Measurements from ENCODE around the gene CERKL.
"Not testable (repeated sequence)": the region's sequence is repeated elsewhere in the genome, so short reads cannot be mapped to it uniquely, and the experiment has no call there.

The CERKL gene, protein sequence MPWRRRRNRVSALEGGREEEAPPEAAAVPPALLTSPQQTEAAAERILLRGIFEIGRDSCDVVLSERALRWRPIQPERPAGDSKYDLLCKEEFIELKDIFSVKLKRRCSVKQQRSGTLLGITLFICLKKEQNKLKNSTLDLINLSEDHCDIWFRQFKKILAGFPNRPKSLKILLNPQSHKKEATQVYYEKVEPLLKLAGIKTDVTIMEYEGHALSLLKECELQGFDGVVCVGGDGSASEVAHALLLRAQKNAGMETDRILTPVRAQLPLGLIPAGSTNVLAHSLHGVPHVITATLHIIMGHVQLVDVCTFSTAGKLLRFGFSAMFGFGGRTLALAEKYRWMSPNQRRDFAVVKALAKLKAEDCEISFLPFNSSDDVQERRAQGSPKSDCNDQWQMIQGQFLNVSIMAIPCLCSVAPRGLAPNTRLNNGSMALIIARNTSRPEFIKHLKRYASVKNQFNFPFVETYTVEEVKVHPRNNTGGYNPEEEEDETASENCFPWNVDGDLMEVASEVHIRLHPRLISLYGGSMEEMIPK

DNA sequence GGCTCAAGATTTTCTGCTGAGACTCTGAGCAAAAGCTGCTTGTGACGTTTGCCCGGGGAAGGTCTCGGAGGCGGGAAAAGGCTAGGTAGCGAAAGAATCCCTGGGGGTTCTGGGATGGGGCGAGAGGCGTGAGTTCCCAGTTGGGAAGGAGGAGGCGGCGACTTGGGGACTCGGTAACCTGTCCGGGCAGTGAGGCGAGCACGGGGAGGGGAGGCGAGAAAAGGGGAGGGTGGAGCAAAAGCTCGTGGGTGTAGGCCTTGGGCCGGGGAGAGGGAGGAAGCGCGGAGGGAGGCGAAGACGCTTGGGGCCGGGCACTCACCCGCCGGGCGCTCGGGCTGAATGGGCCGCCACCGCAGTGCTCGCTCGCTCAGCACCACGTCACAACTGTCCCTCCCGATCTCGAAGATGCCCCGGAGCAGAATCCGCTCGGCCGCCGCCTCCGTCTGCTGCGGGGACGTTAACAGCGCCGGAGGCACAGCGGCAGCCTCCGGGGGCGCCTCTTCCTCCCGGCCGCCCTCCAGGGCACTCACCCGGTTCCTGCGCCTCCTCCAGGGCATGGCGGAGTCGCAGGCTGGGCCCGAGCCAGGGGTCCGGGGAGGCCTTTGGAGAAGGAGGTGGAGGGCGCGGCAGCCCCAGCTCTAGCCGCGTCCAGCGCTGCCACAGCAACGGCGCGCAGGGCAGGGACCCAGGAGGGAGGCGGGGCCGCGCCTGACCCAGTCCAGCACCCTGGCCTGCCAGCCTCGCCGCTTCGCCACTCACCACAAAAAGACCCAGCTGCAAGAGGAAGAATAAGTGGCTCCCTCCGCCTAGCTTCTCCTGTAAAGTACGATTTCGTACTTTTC lies at the start of gene CERKL:
Gene CERKL, minus strand, starts transcription at position 656 of the 842 bp plus-strand sequence. Its CDS starts 99 bp downstream, at position 557.
- no peak for DNase-seq

DNA sequence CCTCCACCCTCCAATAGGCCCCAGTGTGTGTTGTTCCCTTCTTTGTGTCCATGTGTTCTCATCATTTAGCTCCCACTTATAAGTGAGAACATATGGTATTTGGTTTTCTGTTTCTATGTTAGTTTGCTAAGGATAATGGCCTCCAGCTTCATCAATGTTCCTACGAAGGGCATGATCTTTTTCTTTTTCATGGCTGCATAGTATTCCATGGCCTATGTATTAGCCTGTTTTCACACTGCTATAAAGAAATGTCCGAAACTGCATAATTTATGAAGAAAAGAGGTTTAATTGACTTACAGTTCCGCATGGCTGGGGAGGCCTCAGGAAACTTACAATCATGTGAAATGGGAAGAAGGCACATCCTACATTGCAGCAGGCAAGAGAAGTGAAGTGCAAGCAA lies 45.6 kb upstream of the CERKL start:
- not testable (repeated sequence) for DNase-seq

DNA sequence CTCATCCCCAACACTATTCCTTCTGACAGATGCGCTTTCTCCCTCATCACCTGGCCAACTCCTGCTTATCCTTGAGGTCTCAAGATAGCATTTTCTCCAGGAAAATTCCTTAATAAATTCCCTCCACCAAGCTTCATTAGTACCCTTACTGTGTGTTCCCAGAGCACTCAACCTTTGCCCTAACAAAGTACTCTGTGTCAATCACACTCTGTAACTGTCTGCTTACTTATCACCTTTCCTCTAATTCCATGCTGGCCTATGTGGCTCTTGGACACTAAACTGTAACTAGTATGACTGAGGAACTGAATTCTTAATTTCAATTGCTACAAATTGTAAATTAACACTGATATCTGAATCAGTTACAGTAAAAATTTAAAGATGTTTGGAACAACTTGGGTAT lies 41.3 kb upstream of the CERKL start:
- no peak for DNase-seq

DNA sequence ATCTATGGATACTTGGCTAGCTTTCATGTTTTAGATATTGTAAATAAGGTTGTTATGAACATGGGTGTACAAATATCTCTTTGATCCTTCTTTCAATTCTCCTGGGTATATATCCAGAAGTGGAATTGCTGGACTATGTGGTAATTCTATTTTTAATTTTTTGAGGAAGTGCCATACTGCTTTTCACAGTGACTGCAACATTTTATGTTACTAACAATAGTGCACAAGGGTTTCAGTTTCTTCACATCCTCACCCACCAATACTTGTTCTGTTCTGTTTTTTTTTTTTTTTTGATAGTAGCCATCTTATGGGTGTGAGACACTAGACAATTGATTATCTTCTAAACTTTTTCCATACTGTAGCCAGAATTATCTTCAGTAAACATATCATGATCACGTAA lies 40.7 kb upstream of the CERKL start:
- peak; percentile 15 for DNase-seq

DNA sequence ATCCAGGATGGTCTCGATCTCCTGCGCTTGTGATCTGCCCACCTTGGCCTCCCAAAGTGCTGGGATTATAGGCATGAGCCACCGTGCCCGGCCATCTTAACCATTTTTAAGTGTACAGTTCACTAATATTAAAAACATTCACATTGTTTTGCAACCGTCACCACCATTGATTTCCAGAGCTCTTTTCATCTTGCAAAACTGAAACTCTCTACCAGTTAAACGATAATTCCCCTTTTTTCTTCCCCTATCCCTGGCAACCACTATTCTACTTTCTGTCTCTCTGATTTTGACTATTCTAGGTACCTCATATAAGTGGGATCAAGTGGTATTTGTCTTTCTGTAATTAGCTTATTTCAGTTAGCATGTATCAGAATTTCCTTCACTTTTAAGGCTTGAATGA lies 40.2 kb upstream of the CERKL start:
- no peak for DNase-seq

DNA sequence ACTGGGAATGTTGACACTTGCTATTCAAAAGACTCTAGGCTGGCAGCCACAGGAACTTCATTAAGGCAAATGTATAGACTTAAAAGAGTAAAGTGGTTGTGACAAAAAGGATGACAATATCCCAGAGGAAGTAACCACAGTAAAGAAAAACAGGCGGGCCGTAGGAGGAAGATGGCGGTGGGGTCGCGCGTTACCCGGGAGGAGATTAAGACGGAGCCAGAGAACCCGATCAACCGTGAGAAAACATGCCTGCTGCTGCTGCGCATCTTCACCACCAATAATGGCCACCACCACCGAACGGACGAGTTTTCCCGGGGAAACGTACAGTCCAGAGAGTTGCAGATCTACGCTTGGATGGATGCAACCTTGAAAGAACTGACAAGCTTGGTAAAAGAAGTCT lies 37.4 kb upstream of the CERKL start:
- no peak for DNase-seq

DNA sequence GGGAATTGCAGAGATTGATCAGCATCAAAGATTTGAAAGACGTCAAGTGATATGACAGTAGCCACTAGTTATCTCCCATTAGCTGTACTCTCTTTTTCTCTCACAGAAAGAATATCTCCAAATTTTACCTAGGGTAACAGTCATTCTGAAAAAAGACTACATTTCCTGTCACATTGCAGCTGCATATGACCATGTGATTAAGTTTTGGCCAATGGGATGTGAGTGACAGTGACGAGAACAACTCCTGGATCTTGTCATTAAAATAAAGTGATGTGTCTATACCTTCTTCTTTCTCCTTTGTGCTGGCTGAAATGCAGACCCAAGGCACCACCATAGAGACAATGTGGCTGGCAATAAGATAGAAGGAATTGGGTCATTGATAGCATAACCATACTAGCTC lies 34.0 kb upstream of the CERKL start:
- DNase-seq, result no peak

DNA sequence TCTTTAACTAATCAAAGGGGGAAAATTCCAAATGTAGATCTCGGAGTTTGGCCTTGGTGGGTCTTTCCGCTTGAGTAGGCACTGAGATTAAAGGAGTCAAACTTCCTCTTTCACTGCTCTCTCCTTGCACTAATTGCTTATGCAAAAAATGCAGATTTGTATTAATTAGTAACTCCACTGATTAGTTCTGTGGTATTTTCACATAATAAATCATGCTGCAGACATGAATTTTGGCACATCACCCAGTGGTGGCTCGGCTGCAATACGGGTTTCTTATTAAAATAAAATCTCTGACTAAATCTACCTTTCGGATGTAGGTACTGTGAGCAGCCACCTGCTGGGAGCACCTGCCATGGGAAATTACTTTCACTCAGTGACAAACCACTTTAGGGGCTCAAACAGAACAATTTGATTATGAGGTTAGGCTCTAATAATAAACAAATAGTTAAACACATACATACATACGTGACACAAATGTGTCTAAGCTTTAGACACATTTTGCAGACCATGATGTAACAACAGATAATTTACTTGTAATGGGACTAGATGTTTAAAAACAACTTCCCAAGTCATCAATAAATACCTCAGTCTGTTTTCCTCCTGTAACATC lies 29.8 kb upstream of the CERKL start:
- no peak for DNase-seq

DNA sequence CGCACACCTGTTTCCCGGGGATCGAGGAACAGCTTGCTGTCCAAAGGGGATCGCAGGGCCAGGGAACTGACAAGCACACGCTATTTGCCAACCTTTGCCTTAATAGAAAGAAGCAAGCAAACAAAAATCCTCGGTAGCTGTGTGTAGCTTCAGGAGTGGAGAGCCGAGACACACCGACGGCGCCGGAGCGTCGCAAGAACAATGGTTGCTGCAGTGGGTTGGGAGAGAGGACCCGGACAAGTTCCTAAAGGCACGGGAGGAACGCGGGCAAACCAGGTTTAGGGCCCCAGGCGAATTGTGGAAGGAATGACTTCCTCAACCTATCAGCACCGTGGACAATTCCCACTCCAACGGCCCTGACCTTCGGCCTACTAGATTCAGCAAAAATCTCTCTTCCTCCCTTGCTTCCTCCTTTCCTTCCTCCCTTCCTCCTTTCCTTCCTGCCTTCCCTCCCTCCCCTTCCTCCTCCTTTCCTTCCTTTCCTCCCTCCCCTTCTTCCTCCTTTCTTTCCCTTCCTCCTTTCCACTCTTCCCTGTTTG lies 28.3 kb upstream of the CERKL start:
- no peak for DNase-seq

DNA sequence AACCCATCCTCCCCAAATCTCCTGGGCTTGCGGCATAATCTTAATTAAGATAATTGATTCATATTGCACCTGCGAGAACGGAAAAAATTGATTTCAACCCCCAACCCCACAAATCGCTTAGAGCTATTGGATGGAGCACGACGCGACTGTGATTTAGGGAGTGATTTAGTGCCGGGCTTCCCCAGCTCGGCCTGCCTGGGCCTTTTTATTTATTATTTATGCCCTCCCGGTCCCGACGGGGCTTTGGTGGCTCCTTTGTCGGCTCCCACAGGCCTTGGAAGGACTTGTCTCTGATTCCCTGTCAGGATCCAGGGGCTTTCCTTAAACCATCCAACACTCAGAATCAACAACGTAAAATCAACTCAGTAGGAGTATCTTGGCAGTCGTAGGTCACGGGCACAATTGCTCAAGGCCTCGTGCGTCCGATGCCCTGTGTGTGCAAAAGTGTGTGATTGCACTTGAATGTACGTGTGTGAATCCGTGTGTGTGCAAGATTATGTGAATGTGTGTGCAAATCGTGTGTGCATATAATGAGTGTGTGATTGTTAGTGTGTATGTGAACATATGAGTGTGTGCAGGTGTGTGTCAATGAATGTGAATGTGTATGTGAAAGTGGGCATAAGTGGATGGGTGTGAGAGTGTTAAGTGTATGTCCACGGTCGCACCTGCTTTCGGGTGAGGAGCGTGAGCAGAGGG lies 27.7 kb upstream of the CERKL start:
- DNase-seq, result no peak

DNA sequence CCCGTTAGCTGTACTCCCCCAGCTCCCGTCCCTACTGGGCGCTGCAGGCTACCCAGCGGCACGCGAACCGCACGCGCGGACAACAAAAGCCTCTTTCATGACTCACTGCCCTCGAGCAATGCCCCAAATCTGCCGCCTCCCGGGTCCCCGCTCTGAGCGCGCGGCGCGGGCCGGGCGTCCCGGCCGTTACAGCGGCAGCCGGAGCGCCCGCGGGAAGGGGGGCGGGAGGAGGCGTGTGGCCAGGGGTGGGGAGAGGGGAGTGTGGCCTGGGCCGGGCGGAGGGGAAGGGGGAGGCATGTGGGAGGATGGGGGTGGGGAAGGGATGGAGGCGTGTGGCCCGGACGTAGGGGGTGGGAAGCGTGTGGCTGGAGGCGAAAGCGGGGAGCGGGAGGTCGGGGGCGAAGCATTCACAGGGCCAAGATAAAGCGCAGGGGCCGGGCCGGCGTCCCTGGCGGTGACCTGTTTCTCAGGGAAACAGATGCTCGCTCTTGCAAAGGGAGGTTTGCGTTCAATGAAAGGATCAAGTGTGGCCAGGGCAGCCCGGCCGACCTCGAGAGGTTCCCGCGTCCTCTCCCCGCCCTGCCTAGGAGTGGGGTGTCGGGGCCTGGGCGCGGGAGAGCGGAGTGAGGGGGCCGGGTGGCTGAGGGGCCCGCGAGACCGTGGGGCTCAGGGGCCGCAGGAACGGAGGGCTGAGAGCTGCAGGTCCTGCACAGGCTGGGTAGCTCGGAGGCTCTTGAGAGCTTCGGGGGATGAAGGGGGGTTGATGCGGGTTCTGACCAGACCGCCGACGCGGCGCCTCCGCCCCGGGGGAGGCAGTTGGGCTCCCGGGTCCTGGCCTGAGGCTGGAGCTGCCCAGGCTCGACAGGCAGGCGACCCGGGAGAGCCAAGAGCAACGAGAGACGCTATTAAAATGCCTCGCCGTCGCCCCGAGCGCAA lies 26.9 kb upstream of the CERKL start:
- DNase-seq, result no peak

DNA sequence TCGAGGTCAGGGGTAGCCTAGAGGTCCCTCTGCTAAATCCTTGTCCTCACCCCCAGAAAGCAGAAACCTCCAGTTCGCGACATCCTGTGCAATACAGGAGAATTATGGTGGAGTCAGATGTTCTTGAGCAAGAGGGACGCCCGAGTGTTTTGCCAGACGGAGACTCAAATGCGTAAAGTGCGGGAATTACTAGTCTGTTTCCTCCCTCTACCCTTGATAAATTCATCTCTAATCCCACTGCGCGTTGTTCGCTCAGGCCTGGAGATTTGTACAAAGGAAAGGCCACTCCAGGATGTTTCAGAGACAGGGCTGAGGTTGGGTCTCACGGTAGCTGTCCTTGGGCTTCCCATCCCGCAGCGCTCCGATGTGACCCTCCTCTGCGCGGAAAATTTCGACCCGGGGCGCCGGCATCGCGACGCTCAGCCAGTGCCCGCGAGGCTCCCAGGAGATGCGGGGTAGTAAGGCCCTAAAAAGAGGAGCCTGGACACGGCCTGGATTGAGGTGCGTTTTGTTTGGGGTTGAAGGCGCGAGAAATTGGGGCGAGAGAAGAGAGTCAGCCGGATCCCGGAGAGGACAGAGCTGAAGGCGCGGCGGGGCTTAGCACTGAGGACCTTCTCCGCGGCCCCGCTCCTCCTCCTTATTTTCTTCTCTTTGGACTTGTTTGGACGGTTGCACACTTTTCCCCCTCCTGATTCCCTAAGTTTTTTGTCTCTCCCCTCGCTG lies 26.1 kb upstream of the CERKL start:
- DNase-seq, result no peak

DNA sequence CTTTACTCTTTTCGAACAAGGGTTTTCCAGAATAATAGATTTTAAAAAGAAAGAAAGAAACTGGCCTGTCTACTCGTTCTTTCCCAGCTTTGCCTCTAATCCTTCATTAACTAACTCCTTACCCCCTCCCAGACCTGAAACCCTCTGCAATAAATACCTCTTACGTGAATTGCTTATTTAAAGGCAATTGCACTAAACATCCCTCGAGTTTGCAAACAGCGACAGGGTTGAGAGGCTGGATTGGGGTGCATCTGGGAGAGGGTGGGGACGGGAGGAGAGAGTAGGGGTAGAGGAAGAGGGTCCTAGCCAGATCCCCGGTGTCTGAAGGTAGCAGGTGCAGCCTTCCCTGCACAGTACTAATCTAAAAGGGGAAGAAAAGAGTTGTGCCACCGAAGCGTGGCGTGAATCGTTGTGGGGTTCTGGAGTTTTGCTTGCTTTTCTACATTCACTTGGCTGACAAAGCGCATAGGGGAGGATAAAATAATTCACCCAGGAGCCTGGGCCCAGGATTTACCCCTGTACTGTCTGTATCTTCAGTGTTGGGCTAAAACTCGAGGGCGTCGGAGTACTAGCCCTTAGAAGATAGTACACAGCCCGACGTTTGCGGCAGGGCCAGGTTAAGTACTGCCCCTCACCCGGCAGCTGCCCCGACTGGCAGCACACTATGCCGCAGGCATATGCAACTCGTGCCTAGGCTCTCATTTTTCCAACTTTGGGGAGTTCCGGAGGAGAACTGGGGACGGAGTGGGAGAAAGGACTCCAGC lies 25.3 kb upstream of the CERKL start:
- DNase-seq, result no peak

DNA sequence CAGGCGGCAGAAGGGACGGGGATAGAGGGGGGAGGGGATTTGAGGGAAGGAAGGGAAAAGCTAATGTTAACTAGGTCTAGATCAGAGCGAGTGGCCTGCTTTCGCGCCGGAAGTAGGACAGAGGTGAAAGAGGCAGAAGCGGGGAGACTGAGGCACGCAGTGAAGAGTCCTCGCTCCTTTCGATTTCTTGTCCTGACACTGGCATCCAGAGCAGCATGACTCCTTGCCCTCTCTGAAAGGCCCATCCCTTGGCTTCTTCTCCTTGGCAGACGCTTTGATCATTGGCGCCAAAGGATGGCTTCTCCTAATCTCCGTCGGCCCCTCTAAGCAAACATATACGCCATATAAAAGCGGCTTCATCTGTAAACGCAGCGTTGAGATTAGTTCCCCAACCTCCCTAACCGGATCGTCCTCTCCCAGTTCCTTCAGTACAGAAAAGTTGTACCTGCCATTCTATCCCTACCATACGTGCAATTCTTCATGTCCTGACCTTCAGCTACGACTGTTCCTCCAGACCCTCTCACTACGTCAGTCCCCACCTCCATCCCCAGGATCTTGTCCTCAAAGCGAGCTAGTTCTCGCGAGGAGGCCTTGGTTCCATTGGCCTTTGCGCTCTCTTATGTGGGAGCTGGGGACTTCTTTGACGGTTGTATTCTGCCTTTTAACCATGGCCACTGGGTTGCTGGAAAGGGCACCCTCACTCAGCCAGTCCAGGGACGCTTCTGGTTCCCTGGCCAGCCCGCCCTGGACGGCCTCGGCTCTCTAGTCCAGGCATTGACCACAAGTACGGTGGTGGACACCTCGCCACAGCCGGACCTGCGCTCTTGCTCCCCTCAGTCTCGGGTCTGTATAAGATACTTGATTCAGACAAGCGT lies 24.3 kb upstream of the CERKL start:
- DNase-seq, result no peak

DNA sequence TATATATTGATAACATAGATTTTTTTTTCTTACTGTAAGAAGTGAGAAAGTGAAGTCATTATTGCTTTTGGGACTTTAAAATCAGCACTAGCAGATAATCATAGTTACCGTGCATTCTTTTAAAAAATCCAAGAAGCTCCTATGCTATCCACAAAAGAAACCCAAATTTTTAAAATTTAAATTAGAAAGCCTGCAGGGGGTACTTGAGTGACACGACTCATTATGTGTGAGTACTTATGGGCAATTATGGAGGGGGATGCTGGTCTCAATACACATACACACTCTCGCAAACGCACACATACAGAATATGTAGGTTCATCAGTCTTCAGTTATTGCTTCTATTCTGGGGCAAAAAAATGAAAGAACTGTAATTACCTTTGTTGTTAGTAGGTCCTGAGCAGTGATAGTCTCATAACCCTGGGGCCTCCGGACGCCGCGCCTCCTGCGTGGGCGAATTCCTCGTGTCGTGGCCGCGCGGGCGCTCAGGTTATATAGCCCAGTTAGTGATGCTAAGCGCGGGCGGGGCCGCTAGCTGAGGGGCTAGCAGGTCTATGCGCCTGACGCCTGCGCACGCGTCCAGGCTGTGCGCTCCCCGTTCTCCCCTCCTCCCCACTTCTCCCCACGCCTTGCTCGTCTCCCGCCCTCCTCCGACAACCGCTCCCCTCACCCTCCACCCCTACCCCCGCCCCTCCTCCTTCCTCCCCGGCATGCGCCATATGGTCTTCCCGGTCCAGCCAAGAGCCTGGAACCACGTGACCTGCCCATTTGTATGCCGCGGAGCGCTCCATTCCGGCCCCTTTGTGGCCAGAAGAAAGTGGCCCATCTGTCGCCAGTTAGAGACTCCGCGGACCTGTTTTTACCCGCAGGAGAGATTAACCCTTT lies 23.4 kb upstream of the CERKL start, which contains the start of gene NEUROD1:
Gene NEUROD1, minus strand, starts transcription at position 463 of the 882 bp plus-strand sequence. CDS start 1,657 bp downstream, outside the sequence.
- no peak for DNase-seq

DNA sequence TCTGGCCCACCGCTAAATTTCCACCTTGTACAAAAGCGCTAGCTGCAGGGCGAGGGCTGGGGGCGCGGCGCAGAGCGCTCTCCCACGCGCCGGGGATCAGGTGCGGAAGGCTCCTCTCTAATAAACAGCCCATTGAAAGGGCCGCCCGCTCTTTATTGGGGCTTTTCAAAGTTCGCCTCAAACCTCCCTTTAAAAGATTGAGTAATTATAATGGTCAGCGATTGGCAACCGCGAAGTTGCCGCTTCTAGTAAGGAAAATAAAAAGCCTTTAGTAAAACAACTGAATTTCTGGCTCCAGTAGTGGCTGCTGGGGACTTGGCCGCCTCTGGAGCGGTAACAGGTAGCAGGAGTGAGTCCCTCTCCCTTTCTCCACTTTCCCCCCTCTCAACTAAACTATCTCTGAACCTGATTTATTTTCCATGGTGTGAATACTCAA lies 22.7 kb upstream of the CERKL start:
- no peak for DNase-seq

DNA sequence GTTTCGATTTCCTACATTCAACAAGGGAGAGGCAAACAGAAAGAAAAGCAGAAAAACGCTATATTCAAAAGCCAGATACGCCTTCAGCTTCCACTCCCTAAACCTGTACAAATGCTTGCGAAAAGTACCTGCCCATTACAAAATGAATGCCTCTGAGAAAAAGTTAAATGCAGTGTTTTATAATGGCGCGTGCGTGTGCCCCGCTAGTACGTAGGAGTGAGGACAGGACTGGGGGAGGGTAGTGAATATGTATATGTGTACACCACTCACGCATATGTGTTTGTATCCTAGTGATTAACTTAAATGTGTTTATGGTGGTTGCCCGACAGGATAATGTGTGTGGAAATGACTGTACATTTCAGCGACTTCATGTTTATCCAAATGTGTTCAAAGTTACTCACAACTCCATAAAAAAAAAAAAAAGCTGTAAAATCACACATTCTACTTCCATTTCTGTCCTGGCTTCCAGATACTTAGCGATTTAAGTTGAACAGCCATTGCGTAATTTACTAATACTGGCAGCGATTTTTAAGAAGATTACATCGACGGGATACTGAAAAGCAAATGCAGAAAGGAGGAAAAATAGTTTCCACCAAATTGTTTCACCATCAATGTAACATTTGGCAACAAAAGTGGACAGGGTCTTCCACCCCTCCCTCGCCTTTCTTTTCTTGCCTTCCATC lies 22.1 kb upstream of the CERKL start:
- no peak for DNase-seq

Measured in GDM1 (cell line).